NCI-H510A treated with DMSO at 0.1 percent for 48 hours (cell line): ENCODE data around the gene PDLIM4.

ENCODE experiments used
- DNase-seq: peaks from one replicate; lab custom pipeline; 2025; lab: John Stamatoyannopoulos, UW

The PDLIM4 gene

DNA sequence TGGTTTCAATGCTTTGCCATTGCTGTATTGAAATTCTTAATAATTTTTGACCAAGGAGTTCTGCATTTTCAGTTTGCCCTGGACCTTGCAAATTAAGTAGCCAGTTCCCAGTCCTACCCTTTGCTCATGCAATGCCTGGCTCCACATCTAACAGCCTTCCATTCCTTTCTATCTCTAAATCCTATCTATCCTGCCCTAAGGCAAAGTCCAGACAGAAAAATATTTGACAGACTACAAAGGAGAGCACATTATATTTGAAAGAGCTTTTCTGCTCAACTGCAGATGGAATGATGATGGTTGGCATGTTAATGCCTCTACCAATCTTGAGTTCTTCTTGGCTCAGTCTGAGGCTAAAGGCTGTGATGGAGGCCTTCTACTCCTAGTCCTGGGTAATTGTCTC lies 52.2 kb downstream of the PDLIM4 start:
- no peak for DNase-seq

DNA sequence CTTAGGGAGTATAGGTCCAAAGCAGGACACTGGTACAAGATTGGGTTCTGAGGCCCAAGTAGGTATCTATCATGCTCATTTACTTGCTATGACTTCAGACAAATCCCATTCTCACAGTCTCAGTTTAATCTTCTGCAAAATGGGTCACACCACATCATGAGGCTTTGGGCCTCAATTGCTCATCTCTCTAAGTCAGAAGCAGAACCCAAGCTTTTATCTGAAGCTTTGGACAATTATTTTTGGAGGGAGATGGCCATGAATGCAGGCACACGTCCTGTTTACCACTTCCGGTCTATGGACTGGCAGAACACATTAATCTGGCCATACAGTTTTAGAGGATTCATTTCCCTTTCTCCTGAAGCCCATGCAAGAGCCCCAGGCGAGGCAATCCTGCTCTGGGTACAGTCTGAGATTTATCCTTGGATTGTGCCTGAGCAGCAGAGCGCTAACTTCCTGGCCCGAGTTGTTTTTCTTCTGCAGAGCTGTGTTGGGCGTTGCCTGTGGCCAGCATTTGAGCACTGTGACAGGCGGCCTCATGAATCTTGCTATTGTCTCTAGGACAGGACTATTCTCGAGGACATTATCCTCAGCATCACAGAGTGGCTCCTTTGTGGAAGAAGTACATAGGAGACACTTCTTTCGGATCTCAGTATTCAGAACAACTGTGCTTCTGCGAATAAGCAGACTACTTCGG lies 52.8 kb downstream of the PDLIM4 start:
- no peak for DNase-seq

DNA sequence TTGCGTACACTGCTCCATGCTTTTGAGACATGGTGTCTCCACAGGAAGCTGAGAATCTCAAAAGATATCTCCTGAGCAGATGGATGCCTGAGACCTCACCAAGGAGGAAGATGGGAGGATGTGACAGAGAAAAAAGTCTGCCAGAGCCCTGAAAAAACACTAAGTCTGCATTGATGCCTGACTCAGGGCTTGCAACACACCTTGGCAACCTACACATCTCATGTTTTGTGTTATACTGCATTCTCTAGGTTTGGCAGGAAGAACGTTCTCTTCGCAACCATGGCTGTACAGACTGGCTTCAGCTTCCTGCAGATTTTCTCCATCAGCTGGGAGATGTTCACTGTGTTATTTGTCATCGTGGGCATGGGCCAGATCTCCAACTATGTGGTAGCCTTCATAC lies 55.9 kb downstream of the PDLIM4 start:
- DNase-seq = no peak

- no peak for DNase-seq
These were observed 56.5 kb downstream of the PDLIM4 start for GRCh38 chr5:132313961-132314432.

- no peak for DNase-seq
These were observed 58.1 kb downstream of the PDLIM4 start for GRCh38 chr5:132315529-132316067.

DNA sequence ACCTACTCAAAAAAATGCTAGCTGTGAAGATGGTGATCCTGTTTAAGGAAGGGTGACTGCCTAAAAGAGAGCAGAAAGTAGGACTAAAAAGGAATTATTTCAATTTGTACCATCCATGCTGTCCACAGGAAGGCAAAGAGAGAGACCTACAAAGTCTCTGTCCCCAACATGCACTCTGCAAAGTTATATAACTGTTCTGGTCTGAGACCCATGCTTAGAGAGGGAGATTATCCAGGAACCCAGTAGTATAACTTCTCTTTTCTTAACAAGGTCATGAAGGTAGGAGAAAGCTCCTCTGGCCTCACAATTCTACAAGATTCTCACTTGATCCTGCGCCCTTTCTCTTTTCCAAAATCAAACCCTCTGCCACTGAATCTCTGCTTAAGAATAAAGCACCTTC lies 62.5 kb downstream of the PDLIM4 start:
- no peak for DNase-seq

DNA sequence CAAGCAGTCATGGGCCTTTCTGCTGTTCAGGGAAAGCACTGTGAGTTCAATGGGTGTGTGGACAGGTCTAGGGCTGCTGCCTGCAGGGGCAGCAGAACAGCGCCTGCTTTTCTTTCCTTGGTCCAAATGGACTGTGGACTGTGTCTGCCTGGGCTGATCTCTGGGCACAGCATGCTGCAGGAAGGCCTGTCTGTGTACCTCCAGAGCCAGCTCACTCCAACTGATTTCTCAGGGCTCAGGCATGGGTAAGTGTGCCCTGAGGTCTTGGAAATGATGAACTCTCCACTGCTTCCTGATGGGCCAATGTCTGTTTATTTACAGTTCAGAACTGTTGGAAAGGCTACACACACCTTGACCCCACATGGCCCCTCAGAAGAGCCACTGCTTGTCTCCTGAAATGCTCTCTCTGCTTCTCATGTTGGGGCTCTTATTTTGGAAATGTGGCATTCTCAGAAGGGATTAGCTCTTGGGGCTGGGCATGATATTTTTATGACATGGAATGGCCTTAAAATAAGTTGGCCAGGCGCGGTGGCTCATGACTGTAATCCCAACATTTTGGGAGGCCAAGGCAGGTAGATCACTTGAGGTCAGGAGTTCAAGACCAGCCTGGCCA lies 63.7 kb downstream of the PDLIM4 start:
- DNase-seq = no peak

- DNase-seq = no peak
These were observed 64.8 kb downstream of the PDLIM4 start for GRCh38 chr5:132322266-132322665.
